Tibial nerve (tissue), 4 donors: ENCODE results near the gene CCT4. TPM values are rescaled to one million over a fixed set of nuclear protein-coding genes. Genes with fewer than 3 reads are reported as not detected.

ENCODE experiments used
- DNase-seq, 2 donors: peaks; one replicate each; pipeline ENCODE4 v3.0.0-alpha.2; 2019; ENCODE audit warnings: low spot score in 2 of 2
- H3K27ac ChIP-seq, 4 donors: fragments of 200-600 bp; sonication (generic) in 3 of 4; one replicate each; pipeline ENCODE4 v1.5.1; 2017 to 2019; ENCODE audit warnings: mild to moderate bottlenecking in 1 of 4
- H3K27me3 ChIP-seq, 2 donors: fragments of 200-600 bp; sonication (generic) in 1 of 2; one replicate each; pipeline versions ENCODE4 v1.5.1 to v1.6.0; 2017 to 2019
- H3K36me3 ChIP-seq, 3 donors: fragments of 200-600 bp; sonication (generic); one replicate each; pipeline ENCODE4 v1.5.1; 2018 to 2019
- H3K4me1 ChIP-seq, 4 donors: fragments of 200-600 bp; sonication (generic) in 3 of 4; one replicate each; pipeline ENCODE4 v1.5.1; 2017 to 2019
- H3K4me3 ChIP-seq, 4 donors: fragments of 200-600 bp; sonication (generic) in 3 of 4; one replicate each; pipeline ENCODE4 v1.5.1; 2017 to 2019; ENCODE audit warnings: mild to moderate bottlenecking in 1 of 4, moderate library complexity in 1 of 4
- H3K9me3 ChIP-seq, 4 donors: fragments of 200-600 bp; sonication (generic) in 3 of 4; one replicate each; pipeline ENCODE4 v1.5.1; 2017 to 2019
- EP300 ChIP-seq, 2 donors: sonication (generic); formaldehyde crosslinking; IDR thresholded peaks; one replicate each; pipeline ENCODE4 v1.6.1; 2017; ENCODE audit warnings: antibody characterized with exemption in 2 of 2, mild to moderate bottlenecking in 1 of 2
- POLR2A ChIP-seq, 2 donors: fragments of 450-650 bp; IDR thresholded peaks; one replicate each; pipeline ENCODE4 v1.6.1; 2017; ENCODE audit warnings: antibody characterized with exemption in 2 of 2, mild to moderate bottlenecking in 2 of 2, moderate library complexity in 2 of 2
- WGBS, 2 donors: methylation state at CpG; one replicate each; pipeline ENCODE4 v1.1.5; 2018; 5-methylcytosine and 5-hydroxymethylcytosine counted together
- total RNA-seq, 4 donors: library from RNA; depleted of rRNA; stranded (reverse); fragments of >200 nt; gene quantifications; one replicate each; pipeline ENCODE4 v1.1.0, GENCODE V29; 2016
- TF ChIP-seq, protein P1 (sequence below), 5 experiments: fragments of 200-600 bp in 3 of 5; fragments of 450-650 bp in 2 of 5; sonication (generic) in 3 of 5; IDR thresholded peaks; one replicate each; pipeline ENCODE4 v1.5.1; 2016 to 2019; ENCODE audit warnings: antibody characterized with exemption in 5 of 5, mild to moderate bottlenecking in 3 of 5, moderate library complexity in 2 of 5

Gene CCT4, protein sequence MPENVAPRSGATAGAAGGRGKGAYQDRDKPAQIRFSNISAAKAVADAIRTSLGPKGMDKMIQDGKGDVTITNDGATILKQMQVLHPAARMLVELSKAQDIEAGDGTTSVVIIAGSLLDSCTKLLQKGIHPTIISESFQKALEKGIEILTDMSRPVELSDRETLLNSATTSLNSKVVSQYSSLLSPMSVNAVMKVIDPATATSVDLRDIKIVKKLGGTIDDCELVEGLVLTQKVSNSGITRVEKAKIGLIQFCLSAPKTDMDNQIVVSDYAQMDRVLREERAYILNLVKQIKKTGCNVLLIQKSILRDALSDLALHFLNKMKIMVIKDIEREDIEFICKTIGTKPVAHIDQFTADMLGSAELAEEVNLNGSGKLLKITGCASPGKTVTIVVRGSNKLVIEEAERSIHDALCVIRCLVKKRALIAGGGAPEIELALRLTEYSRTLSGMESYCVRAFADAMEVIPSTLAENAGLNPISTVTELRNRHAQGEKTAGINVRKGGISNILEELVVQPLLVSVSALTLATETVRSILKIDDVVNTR
- total RNA-seq = 10 to 100 TPM; 58.4 to 77.0 (median 64.1) TPM

- no peaks in the 10 kb centered on the region for H3K27me3 ChIP-seq
- H3K9me3 ChIP-seq = no peaks in the 10 kb centered on the region
- peak within 1 kb of the TSS; percentile 68 to 93 (median 87) for H3K4me3 ChIP-seq
- TF ChIP-seq, protein P1, sequence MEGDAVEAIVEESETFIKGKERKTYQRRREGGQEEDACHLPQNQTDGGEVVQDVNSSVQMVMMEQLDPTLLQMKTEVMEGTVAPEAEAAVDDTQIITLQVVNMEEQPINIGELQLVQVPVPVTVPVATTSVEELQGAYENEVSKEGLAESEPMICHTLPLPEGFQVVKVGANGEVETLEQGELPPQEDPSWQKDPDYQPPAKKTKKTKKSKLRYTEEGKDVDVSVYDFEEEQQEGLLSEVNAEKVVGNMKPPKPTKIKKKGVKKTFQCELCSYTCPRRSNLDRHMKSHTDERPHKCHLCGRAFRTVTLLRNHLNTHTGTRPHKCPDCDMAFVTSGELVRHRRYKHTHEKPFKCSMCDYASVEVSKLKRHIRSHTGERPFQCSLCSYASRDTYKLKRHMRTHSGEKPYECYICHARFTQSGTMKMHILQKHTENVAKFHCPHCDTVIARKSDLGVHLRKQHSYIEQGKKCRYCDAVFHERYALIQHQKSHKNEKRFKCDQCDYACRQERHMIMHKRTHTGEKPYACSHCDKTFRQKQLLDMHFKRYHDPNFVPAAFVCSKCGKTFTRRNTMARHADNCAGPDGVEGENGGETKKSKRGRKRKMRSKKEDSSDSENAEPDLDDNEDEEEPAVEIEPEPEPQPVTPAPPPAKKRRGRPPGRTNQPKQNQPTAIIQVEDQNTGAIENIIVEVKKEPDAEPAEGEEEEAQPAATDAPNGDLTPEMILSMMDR (IDR thresholded peaks at IDR 0.05) = peak in 1 of 5 experiments; percentile 51
- TF ChIP-seq POLR2A (IDR thresholded peaks at IDR 0.05) (peak; percentile 45 to 90), EP300 (IDR thresholded peaks at IDR 0.05) (peak; percentile 97 to 99)
- peaks cover 0 to 20% (median 9%) of the 10 kb centered on the region in 4 donors for H3K4me1 ChIP-seq
- 1 to 2% methylated on average over 64 to 74 of the region's 74 CpGs for WGBS, 2 donors
- H3K36me3 ChIP-seq = peaks cover 0 to 19% (median 5%) of the 10 kb centered on the region in 3 donors
- peak; percentile 72 to 87 for DNase-seq
- peak within 1 kb of the TSS; percentile 88 to 98 (median 92) for H3K27ac ChIP-seq
Measured at GRCh38 chr2:61888267-61889055, at the start of gene CCT4. CCT4 (minus strand) TSS chr2:61888656; CDS start chr2:61888507, 149 bp downstream.

DNA sequence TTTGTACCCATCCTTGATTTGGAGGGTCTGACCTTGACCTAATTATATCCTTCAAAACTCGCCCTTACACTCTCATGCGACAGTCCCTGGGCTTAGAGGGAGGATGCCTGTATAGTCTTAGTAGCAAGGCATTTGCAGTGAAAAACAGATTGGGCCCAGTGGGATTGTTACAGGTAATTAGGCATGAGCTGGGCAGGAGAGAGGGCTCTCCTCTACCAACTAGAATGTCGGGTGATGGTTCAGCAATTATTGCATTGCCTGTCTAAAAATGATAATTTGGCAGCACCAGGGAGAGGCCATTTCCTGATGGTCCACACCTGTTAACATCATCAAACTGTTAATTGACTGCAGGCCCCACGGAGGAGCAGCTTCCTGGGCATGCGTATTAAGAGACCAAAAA lies 49.4 kb upstream of the CCT4 start:
- Histone ChIP-seq H3K27me3 (no peaks in the 10 kb centered on the region), H3K36me3 (peaks cover 0 to 19% (median 0%) of the 10 kb centered on the region in 3 donors), H3K4me1 (peaks cover 0 to 9% (median 0%) of the 10 kb centered on the region in 4 donors), H3K9me3 (peaks cover 0 to 4% (median 0%) of the 10 kb centered on the region in 4 donors), H3K27ac (no peak overlapping the region), H3K4me3 (no peak overlapping the region)
- TF ChIP-seq, protein P1 (IDR thresholded peaks at IDR 0.05) = no peak
- no peak for TF ChIP-seq EP300 (IDR thresholded peaks at IDR 0.05)
- no peak for TF ChIP-seq POLR2A (IDR thresholded peaks at IDR 0.05)
- no peak for DNase-seq
- WGBS, 2 donors = 70 to 78% methylated on average over 5 of the region's 5 CpGs

GRCh38 chr2:61937098-61937497 lies 48.6 kb upstream of the CCT4 start:
- Histone ChIP-seq H3K27me3 (no peaks in the 10 kb centered on the region), H3K4me1 (peaks cover 0 to 9% (median 0%) of the 10 kb centered on the region in 4 donors), H3K36me3 (peaks cover 0 to 27% (median 0%) of the 10 kb centered on the region in 3 donors), H3K9me3 (peaks cover 0 to 9% (median 0%) of the 10 kb centered on the region in 4 donors), H3K27ac (no peak overlapping the region), H3K4me3 (no peak overlapping the region)
- DNase-seq = no peak
- WGBS, 2 donors = 87 to 93% methylated on average over 3 of the region's 3 CpGs
- no peak for TF ChIP-seq POLR2A (IDR thresholded peaks at IDR 0.05)
- TF ChIP-seq, protein P1 (IDR thresholded peaks at IDR 0.05) = no peak
- TF ChIP-seq EP300 (IDR thresholded peaks at IDR 0.05) = no peak

- TF ChIP-seq EP300 (IDR thresholded peaks at IDR 0.05) (no peak), POLR2A (IDR thresholded peaks at IDR 0.05) (no peak)
- TF ChIP-seq, protein P1 (IDR thresholded peaks at IDR 0.05) = no peak
- peaks cover 0 to 9% (median 0%) of the 10 kb centered on the region in 4 donors for H3K9me3 ChIP-seq
- H3K27ac ChIP-seq = no peak overlapping the region
- no peak for DNase-seq
- peaks cover 0 to 49% (median 0%) of the 10 kb centered on the region in 3 donors for H3K36me3 ChIP-seq
- no peak overlapping the region for H3K4me3 ChIP-seq
- 84 to 90% methylated on average over 5 of the region's 5 CpGs for WGBS, 2 donors
- H3K4me1 ChIP-seq = no peaks in the 10 kb centered on the region
- no peaks in the 10 kb centered on the region for H3K27me3 ChIP-seq
Measured at GRCh38 chr2:61928826-61929461, 40.5 kb upstream of the CCT4 start.
